KMS-11 (cell line): ENCODE data around the gene KRTAP19-4.

Experiments
- H2AFZ ChIP-seq: fragments of 200-600 bp; sonication (generic); 2 replicates; pipeline ENCODE4 v1.6.1; 2016; ENCODE audit warnings: antibody characterized with exemption, mixed run types, low read depth
- H3K27ac ChIP-seq: fragments of 200-600 bp; sonication (generic); 2 replicates; pipeline ENCODE4 v1.6.1; 2016; ENCODE audit warnings: mild to moderate bottlenecking, mixed run types
- H3K27me3 ChIP-seq: fragments of 200-600 bp; sonication (generic); 2 replicates; pipeline ENCODE4 v1.6.1; 2017; ENCODE audit warnings: mild to moderate bottlenecking, low read depth, mixed run types, moderate library complexity; ENCODE audit not compliant: insufficient read depth
- H3K36me3 ChIP-seq: fragments of 200-600 bp; sonication (generic); 2 replicates; pipeline ENCODE4 v1.6.1; 2017; ENCODE audit warnings: mild to moderate bottlenecking, mixed run types; ENCODE audit not compliant: insufficient read depth
- H3K4me1 ChIP-seq: fragments of 200-600 bp; sonication (generic); 2 replicates; pipeline ENCODE4 v1.6.1; 2016; ENCODE audit warnings: mild to moderate bottlenecking, low read depth, mixed run types; ENCODE audit not compliant: poor library complexity, severe bottlenecking
- H3K4me2 ChIP-seq: fragments of 200-600 bp; sonication (generic); 2 replicates; pipeline ENCODE4 v1.7.0; 2016; ENCODE audit warnings: mild to moderate bottlenecking, mixed run types
- H3K4me3 ChIP-seq: fragments of 200-600 bp; sonication (generic); IDR thresholded peaks from 2 replicates; pipeline ENCODE4 v1.6.1; 2017; ENCODE audit warnings: low read depth, low read length, mixed read lengths; ENCODE audit not compliant: insufficient read depth
- H3K79me2 ChIP-seq: fragments of 200-600 bp; sonication (generic); 2 replicates; pipeline ENCODE4 v1.6.1; 2016; ENCODE audit warnings: low read depth, mixed run types; ENCODE audit not compliant: insufficient read depth
- H3K9ac ChIP-seq: fragments of 200-600 bp; sonication (generic); 2 replicates; pipeline ENCODE4 v1.6.1; 2016; ENCODE audit warnings: mild to moderate bottlenecking, mixed run types
- H4K20me1 ChIP-seq: fragments of 200-600 bp; sonication (generic); 2 replicates; pipeline ENCODE4 v1.6.1; 2016; ENCODE audit warnings: mild to moderate bottlenecking, mixed run types; ENCODE audit not compliant: insufficient read depth
- CTCF ChIP-seq: fragments of 200-600 bp; sonication (generic); conservative IDR thresholded peaks from 2 replicates; pipeline ENCODE4 v1.6.1; 2017; ENCODE audit warnings: low read depth, mild to moderate bottlenecking, antibody characterized with exemption, low read length, moderate library complexity, mixed read lengths

Gene KRTAP19-4

GRCh38 chr21:30447056-30447455 is 49.9 kb downstream of the KRTAP19-4 start:
- no peak for TF ChIP-seq CTCF
- H2AFZ ChIP-seq, result no peak overlapping the region

More at GRCh38 chr21:30447056-30447455, 49.9 kb downstream of the KRTAP19-4 start:
- no peaks in the 10 kb centered on the region for H3K27me3 ChIP-seq
- H3K9ac ChIP-seq, result no peak overlapping the region
- H3K4me1 ChIP-seq, result no peaks in the 10 kb centered on the region
- H3K4me2 ChIP-seq, result no peak overlapping the region
- H3K79me2 ChIP-seq, result no peaks in the 10 kb centered on the region
- H3K27ac ChIP-seq, result no peak overlapping the region
- H3K36me3 ChIP-seq, result no peaks in the 10 kb centered on the region
- no peak overlapping the region for H3K4me3 ChIP-seq
- no peaks in the 10 kb centered on the region for H4K20me1 ChIP-seq
